HL-60 (cell line): ENCODE data around the gene SECISBP2.

Experiments
- GABPA ChIP-seq: IDR thresholded peaks from 2 replicates; pipeline ENCODE4 v1.6.1; 2012; ENCODE audit warnings: low read depth
- POLR2AphosphoS5 ChIP-seq: IDR thresholded peaks from 2 replicates; pipeline ENCODE4 v1.6.1; 2012; ENCODE audit warnings: low read depth
- SPI1 ChIP-seq: IDR thresholded peaks from 2 replicates; pipeline ENCODE4 v1.6.1; 2012; ENCODE audit warnings: low read depth, mild to moderate bottlenecking, borderline replicate concordance
- TF ChIP-seq, protein P1 (sequence below): IDR thresholded peaks from one replicate; pipeline ENCODE4 v1.5.1; 2011; ENCODE audit warnings: low read length, control low read depth, inconsistent platforms; ENCODE audit not compliant: insufficient read depth
- TF ChIP-seq, protein P2 (sequence below): IDR thresholded peaks from 2 replicates; pipeline ENCODE4 v1.6.1; 2012; ENCODE audit warnings: low read depth; ENCODE audit not compliant: insufficient replicate concordance

DNA sequence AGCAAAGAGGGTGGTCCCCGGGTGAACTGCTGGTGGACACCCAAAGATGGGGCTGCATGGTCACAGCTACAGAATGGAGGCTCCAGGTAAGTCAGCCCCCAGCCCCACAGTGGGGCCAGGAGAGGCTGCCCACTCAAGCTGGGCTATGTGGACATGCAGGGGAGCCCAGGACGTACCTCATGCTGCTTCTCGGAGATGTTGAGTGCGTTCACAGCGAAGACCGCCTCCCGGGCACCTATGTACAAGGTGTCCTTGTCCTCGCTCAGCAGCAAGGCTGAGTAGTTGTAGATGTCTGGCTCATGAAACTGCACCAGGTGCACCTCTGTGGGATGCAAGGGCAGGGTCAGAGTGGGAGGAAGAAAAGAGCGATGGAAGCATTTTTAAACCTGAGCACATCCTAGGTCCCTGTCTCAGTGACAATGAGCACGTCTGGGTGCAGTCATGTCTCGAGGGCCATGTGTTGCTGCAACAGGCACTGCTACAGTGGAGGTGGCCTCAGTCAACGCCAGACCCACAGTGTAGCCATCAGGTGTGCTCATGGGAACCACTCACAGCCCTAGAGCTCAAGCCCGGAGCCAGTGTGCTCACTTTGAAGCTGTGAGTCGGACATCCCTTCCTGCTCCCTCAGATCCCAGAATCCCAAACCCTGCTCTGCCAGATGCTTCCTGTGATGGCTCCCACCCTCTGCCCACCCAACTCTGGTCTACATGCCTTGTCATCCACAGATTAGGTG is 84.6 kb downstream of the SECISBP2 start:
- TF ChIP-seq, protein P1, sequence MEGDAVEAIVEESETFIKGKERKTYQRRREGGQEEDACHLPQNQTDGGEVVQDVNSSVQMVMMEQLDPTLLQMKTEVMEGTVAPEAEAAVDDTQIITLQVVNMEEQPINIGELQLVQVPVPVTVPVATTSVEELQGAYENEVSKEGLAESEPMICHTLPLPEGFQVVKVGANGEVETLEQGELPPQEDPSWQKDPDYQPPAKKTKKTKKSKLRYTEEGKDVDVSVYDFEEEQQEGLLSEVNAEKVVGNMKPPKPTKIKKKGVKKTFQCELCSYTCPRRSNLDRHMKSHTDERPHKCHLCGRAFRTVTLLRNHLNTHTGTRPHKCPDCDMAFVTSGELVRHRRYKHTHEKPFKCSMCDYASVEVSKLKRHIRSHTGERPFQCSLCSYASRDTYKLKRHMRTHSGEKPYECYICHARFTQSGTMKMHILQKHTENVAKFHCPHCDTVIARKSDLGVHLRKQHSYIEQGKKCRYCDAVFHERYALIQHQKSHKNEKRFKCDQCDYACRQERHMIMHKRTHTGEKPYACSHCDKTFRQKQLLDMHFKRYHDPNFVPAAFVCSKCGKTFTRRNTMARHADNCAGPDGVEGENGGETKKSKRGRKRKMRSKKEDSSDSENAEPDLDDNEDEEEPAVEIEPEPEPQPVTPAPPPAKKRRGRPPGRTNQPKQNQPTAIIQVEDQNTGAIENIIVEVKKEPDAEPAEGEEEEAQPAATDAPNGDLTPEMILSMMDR = no peak
- TF ChIP-seq POLR2AphosphoS5 = no peak
- no peak for TF ChIP-seq GABPA
- TF ChIP-seq, protein P2, sequence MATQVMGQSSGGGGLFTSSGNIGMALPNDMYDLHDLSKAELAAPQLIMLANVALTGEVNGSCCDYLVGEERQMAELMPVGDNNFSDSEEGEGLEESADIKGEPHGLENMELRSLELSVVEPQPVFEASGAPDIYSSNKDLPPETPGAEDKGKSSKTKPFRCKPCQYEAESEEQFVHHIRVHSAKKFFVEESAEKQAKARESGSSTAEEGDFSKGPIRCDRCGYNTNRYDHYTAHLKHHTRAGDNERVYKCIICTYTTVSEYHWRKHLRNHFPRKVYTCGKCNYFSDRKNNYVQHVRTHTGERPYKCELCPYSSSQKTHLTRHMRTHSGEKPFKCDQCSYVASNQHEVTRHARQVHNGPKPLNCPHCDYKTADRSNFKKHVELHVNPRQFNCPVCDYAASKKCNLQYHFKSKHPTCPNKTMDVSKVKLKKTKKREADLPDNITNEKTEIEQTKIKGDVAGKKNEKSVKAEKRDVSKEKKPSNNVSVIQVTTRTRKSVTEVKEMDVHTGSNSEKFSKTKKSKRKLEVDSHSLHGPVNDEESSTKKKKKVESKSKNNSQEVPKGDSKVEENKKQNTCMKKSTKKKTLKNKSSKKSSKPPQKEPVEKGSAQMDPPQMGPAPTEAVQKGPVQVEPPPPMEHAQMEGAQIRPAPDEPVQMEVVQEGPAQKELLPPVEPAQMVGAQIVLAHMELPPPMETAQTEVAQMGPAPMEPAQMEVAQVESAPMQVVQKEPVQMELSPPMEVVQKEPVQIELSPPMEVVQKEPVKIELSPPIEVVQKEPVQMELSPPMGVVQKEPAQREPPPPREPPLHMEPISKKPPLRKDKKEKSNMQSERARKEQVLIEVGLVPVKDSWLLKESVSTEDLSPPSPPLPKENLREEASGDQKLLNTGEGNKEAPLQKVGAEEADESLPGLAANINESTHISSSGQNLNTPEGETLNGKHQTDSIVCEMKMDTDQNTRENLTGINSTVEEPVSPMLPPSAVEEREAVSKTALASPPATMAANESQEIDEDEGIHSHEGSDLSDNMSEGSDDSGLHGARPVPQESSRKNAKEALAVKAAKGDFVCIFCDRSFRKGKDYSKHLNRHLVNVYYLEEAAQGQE = no peak
- no peak for TF ChIP-seq SPI1
